Measurements from ENCODE around the gene PILRA. TPM values are rescaled to one million over a fixed set of nuclear protein-coding genes. Genes with fewer than 3 reads are reported as not detected.

Gene PILRA
- total and polyA plus RNA-seq, 2 of the 13 experiments (the other 11 are each of a cell fraction or from before 2014, with no cell fraction given), result 0.13 to 1.3 TPM

DNA sequence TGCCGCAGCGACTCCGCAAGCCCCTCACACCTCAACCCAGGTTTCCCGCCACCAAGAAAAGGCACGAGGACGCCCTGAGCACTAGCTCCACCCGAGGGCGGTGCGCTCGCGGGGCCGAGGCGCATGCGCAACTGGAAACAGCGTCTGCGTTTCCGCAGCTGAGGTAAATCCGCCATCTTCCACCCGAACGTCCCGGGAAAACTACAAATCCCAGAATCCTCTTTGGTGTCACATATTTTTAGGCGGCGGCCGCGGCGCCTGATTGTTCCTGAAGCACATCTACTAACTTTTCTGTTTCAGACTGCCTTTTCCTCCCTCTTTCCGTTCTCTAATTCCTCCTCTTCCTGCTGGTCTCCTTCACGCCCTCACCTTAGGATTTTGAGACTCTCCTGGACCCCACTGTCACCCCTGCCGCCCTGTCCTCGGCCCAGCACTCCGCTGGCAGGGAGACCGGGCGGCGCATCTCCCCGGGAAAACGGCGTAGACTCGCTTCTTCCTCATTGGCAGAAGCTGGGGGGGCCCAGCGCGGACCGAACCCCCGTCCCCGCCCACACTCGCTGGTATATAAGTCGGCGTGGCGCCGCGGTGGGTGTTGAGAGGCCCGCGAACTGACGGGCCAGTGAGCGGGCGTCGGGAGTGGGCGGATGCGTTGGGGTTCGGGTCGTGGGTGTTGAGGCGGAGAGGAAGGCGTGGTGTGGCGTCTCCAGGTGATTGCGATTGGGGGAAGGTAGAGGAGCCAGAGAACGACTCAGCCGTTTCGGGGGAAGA lies 55.1 kb downstream of the PILRA start, which contains the start of gene ZCWPW1 (continued):
- TF ChIP-seq ZNF773 (CRISPR knock-in tag; IDR thresholded peaks at IDR 0.05; ENCODE audit: borderline replicate concordance), result peak; percentile 65; the same call in 1 of the 2 replicates
- peak; percentile 54; the same call in 1 of the 2 replicates for TF ChIP-seq HOXA9 (CRISPR knock-in tag; IDR thresholded peaks at IDR 0.05; ENCODE audit: borderline replicate concordance)
- peak; percentile 95 for TF ChIP-seq HNRNPLL (IDR thresholded peaks at IDR 0.05; ENCODE audit: low read depth, low read length, poor library complexity, severe bottlenecking)
- 0 out of 2 replicates have a peak, but pooled peaks have one; percentile 53 for TF ChIP-seq ZNF737 (CRISPR knock-in tag; IDR thresholded peaks at IDR 0.05; ENCODE audit: borderline replicate concordance)
- peak; percentile 64 for TF ChIP-seq NRL (CRISPR knock-in tag; IDR thresholded peaks at IDR 0.05; ENCODE audit: borderline replicate concordance)
- 0 out of 2 replicates have a peak, but pooled peaks have one; percentile 71 for TF ChIP-seq ZNF224 (CRISPR knock-in tag; IDR thresholded peaks at IDR 0.05)
- TF ChIP-seq TGIF2 (CRISPR knock-in tag; IDR thresholded peaks at IDR 0.05), result 0 out of 2 replicates have a peak, but pooled peaks have one; percentile 21
- TF ChIP-seq, protein P1, sequence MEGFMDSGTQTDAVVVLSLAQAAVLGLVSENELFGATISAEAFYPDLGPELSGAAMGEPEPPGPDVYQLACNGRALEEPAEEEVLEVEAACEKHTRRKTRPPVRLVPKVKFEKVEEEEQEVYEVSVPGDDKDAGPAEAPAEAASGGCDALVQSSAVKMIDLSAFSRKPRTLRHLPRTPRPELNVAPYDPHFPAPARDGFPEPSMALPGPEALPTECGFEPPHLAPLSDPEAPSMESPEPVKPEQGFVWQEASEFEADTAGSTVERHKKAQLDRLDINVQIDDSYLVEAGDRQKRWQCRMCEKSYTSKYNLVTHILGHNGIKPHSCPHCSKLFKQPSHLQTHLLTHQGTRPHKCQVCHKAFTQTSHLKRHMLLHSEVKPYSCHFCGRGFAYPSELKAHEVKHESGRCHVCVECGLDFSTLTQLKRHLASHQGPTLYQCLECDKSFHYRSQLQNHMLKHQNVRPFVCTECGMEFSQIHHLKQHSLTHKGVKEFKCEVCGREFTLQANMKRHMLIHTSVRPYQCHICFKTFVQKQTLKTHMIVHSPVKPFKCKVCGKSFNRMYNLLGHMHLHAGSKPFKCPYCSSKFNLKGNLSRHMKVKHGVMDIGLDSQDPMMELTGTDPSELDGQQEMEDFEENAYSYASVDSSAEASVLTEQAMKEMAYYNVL (CRISPR knock-in tag; IDR thresholded peaks at IDR 0.05; ENCODE audit: borderline replicate concordance), result peak; percentile 25; the same call in 1 of the 2 replicates
- TF ChIP-seq KLF12 (CRISPR knock-in tag; IDR thresholded peaks at IDR 0.05; ENCODE audit: borderline replicate concordance), result peak; percentile 53
- TF ChIP-seq ZNF569 (CRISPR knock-in tag; IDR thresholded peaks at IDR 0.05; ENCODE audit: borderline replicate concordance), result 0 out of 2 replicates have a peak, but pooled peaks have one; percentile 45
- TF ChIP-seq ZNF556 (CRISPR knock-in tag; IDR thresholded peaks at IDR 0.05; ENCODE audit: borderline replicate concordance), result peak; percentile 85; the same call in 1 of the 2 replicates
- no peak for TF ChIP-seq PAX8 (CRISPR knock-in tag; IDR thresholded peaks at IDR 0.05; ENCODE audit: borderline replicate concordance)
- peak; percentile 97 for TF ChIP-seq RBM39 (IDR thresholded peaks at IDR 0.05; ENCODE audit: low read depth, low read length, poor library complexity, severe bottlenecking)
- TF ChIP-seq BORCS8-MEF2B (CRISPR knock-in tag; IDR thresholded peaks at IDR 0.05), result peak; percentile 96
- TF ChIP-seq KMT2B (CRISPR knock-in tag; IDR thresholded peaks at IDR 0.05), result peak; percentile 51; the same call in 1 of the 2 replicates
- TF ChIP-seq ZNF205 (CRISPR knock-in tag; IDR thresholded peaks at IDR 0.05), result peak; percentile 28
- TF ChIP-seq, protein P2, sequence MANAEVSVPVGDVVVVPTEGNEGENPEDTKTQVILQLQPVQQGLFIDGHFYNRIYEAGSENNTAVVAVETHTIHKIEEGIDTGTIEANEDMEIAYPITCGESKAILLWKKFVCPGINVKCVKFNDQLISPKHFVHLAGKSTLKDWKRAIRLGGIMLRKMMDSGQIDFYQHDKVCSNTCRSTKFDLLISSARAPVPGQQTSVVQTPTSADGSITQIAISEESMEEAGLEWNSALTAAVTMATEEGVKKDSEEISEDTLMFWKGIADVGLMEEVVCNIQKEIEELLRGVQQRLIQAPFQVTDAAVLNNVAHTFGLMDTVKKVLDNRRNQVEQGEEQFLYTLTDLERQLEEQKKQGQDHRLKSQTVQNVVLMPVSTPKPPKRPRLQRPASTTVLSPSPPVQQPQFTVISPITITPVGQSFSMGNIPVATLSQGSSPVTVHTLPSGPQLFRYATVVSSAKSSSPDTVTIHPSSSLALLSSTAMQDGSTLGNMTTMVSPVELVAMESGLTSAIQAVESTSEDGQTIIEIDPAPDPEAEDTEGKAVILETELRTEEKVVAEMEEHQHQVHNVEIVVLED (CRISPR knock-in tag; IDR thresholded peaks at IDR 0.05; ENCODE audit: borderline replicate concordance), result peak; percentile 84
- peak; percentile 84 for TF ChIP-seq ZFY (CRISPR knock-in tag; IDR thresholded peaks at IDR 0.05)
- TF ChIP-seq ZNF275 (CRISPR knock-in tag; IDR thresholded peaks at IDR 0.05; ENCODE audit: borderline replicate concordance), result no peak; the same call in 1 of the 2 replicates
- TF ChIP-seq SMYD3 (CRISPR knock-in tag; IDR thresholded peaks at IDR 0.05), result peak; percentile 21; the same call in 1 of the 2 replicates
- no peak for TF ChIP-seq ATF7 (IDR thresholded peaks at IDR 0.05)
- no peak for TF ChIP-seq ATF7 (CRISPR knock-in tag; IDR thresholded peaks at IDR 0.05)
- no peak for TF ChIP-seq NFIC (IDR thresholded peaks at IDR 0.05; ENCODE audit: low read length)

Measured in HepG2 (cell line).